Measurements from ENCODE around the gene CRB1. TPM values are rescaled to one million over a fixed set of nuclear protein-coding genes. Genes with fewer than 3 reads are reported as not detected.

The CRB1 gene
- total RNA-seq, 4 donors from 2014 or later, result 0.05 to 0.26 TPM; not detected in 2

DNA sequence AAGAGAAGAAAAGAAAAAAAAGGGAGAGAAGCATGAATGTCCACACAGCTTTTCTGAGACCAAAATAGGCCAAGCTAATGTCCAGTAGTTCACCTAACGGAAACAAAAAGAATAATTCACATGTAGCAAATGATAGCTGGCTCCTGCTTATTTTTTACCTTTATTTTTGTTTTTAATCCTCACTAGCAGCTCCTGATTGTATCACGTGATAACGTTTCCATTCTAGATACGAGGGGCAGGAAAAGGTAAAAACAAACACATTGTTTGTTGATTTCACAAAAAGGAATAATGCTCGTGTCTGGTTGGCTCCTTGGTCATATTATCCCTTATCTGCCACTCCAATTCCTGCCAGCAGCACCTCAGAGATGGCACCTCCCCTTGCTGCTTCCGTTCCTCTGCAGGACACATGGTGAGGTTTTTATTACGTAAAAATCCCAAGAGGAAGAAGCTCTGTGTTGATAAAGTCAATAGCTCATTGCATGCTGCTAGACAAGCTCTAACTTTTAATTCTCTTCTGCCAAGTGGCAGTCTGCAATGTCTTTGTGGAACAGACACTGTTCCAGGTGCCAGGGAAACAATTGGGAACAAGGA lies 201.7 kb downstream of the CRB1 start:
- DNase-seq (ENCODE audit: low spot score in 2 of 2), result no peak
- intact Hi-C loops (cut with DNase I; ENCODE audit: low total_unique reads), result no loop called here
- TF ChIP-seq, protein P1, sequence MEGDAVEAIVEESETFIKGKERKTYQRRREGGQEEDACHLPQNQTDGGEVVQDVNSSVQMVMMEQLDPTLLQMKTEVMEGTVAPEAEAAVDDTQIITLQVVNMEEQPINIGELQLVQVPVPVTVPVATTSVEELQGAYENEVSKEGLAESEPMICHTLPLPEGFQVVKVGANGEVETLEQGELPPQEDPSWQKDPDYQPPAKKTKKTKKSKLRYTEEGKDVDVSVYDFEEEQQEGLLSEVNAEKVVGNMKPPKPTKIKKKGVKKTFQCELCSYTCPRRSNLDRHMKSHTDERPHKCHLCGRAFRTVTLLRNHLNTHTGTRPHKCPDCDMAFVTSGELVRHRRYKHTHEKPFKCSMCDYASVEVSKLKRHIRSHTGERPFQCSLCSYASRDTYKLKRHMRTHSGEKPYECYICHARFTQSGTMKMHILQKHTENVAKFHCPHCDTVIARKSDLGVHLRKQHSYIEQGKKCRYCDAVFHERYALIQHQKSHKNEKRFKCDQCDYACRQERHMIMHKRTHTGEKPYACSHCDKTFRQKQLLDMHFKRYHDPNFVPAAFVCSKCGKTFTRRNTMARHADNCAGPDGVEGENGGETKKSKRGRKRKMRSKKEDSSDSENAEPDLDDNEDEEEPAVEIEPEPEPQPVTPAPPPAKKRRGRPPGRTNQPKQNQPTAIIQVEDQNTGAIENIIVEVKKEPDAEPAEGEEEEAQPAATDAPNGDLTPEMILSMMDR (IDR thresholded peaks at IDR 0.05), result no peak
- TF ChIP-seq POLR2A (IDR thresholded peaks at IDR 0.05), result no peak
- 62 to 64% methylated on average over 7 of the region's 7 CpGs for WGBS, 2 donors
- H3K4me3 ChIP-seq (ENCODE audit: low read depth, poor library complexity, severe bottlenecking), result no peak overlapping the region

DNA sequence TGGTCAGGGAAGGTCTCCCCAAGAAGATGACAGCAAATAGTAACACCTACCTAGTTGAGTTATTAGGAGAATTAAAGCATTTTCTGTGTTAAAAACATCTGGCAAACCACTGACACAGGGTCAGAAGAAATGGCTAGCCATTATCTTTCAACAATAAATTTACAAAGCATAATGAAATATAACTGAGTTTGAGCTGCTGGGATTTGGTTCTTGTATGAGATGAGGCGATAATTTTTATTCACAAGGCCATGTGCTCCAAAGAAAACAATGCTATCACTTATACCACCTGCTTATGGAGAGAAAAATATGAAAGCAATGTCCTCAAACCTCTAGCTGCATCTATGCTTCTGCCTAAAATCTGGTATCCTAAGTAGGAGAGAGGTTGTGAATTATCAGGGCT lies 202.3 kb downstream of the CRB1 start:
- 76 to 88% methylated on average over 1 of the region's 1 CpG for WGBS, 2 donors
- intact Hi-C loops (cut with DNase I; ENCODE audit: low total_unique reads), result no loop called here

DNA sequence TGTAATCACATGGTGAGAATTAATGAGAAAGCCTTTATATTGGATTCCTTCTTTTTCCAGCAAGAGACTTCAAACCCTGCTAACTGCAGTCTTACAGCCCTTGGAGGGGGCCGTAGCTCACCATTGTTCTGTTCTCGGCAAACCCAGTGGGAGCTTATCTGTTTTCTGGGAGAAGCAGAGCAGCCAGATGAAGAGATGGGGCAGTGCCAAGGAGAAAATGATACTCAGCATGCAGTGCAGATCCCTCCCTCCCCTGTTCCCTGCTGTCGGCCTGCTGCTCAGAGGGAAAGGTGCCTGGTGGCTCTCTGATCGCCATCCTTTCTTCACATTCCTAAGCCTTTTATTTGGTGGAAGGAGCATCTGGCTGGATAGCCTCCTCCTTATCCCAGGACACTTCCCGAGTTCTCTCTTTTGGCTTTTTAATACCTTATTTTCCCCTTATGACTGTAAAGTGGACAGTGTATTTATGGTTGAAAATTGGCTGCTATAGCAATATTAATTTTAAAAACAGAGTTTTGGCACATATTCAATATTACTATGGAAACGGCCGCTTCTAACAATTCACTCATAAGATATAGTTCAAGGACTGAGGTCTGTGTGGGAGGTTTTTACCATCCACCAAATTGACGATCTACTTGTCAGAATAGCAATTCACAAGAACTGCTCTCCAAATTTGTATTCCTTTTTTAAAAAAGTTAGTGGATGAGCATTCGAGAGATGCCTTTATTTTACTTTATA lies 203.4 kb downstream of the CRB1 start:
- H3K4me3 ChIP-seq (ENCODE audit: low read depth, poor library complexity, severe bottlenecking), result no peak overlapping the region
- intact Hi-C loops (cut with DNase I; ENCODE audit: low total_unique reads), result no loop called here
- DNase-seq (ENCODE audit: low spot score in 2 of 2), result no peak
- TF ChIP-seq POLR2A (IDR thresholded peaks at IDR 0.05), result no peak
- TF ChIP-seq, protein P1 (IDR thresholded peaks at IDR 0.05), result no peak
- 58 to 62% methylated on average over 9 of the region's 9 CpGs for WGBS, 2 donors

More for the DNA sequence above, 202.3 kb downstream of the CRB1 start:
- no peak for DNase-seq (ENCODE audit: low spot score in 2 of 2)
- TF ChIP-seq, protein P1 (IDR thresholded peaks at IDR 0.05), result no peak
- TF ChIP-seq POLR2A (IDR thresholded peaks at IDR 0.05), result no peak
- no peak overlapping the region for H3K4me3 ChIP-seq (ENCODE audit: low read depth, poor library complexity, severe bottlenecking)

DNA sequence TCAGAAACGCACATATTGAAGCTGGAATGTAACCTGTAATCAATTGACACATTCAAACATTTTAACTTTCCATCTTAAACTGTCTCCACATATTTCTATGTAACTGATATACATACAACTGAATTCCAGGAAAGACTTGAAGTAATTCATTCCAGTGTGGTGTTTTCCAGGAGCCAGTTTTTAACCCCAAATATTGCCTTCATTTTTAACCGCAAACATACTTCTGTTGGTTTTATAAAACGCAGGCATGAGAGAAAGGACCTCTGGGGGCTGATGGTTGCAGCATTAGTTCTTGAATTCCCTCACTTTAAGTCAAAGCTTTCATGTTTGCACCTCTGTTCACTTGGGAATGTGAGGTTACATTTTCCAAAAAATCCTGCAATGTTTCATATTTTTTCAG lies 204.1 kb downstream of the CRB1 start:
- TF ChIP-seq, protein P1 (IDR thresholded peaks at IDR 0.05), result no peak
- no peak for TF ChIP-seq POLR2A (IDR thresholded peaks at IDR 0.05)
- intact Hi-C loops (cut with DNase I; ENCODE audit: low total_unique reads), result no loop called here
- WGBS, 2 donors, result 85 to 86% methylated on average over 3 of the region's 3 CpGs
- H3K4me3 ChIP-seq (ENCODE audit: low read depth, poor library complexity, severe bottlenecking), result no peak overlapping the region
- no peak for DNase-seq (ENCODE audit: low spot score in 2 of 2)

DNA sequence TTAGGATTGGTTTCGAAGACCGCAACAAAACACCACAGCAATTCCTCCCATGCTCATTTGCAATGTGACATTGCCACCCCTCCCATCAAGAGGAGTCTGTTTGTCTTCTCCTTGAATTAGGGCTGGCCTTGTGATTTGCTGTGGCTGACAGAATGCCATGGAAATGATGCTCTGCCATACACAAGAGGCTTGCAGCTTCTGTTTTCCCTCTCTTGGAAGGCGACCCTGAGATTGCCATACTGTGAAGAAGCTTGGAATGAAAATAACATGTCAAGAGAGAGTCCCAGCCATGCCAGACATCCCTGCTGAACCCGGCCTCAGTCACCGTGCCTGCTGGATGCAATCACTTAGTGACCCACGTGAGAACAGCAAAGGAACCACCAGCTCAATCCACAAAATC lies 212.4 kb downstream of the CRB1 start:
- intact Hi-C loops (cut with DNase I; ENCODE audit: low total_unique reads), result no loop called here
- no peak for DNase-seq (ENCODE audit: low spot score in 2 of 2)
- H3K4me3 ChIP-seq (ENCODE audit: low read depth, poor library complexity, severe bottlenecking), result no peak overlapping the region
- 78 to 81% methylated on average over 6 of the region's 6 CpGs for WGBS, 2 donors
- TF ChIP-seq, protein P1 (IDR thresholded peaks at IDR 0.05), result no peak
- TF ChIP-seq POLR2A (IDR thresholded peaks at IDR 0.05), result no peak
